Stimulated activated CD8-positive, alpha-beta memory T cell treated with anti-CD3 and anti-CD28 coated beads, Interleukin-15, amount 100 ng/mL, for 1 hour (primary cell): ENCODE results near the gene TMEM120A.

Experiments
- DNase-seq: peaks from one replicate; pipeline ENCODE4 v3.0.0-alpha.2; 2020; ENCODE audit warnings: low read depth

Gene TMEM120A

DNA sequence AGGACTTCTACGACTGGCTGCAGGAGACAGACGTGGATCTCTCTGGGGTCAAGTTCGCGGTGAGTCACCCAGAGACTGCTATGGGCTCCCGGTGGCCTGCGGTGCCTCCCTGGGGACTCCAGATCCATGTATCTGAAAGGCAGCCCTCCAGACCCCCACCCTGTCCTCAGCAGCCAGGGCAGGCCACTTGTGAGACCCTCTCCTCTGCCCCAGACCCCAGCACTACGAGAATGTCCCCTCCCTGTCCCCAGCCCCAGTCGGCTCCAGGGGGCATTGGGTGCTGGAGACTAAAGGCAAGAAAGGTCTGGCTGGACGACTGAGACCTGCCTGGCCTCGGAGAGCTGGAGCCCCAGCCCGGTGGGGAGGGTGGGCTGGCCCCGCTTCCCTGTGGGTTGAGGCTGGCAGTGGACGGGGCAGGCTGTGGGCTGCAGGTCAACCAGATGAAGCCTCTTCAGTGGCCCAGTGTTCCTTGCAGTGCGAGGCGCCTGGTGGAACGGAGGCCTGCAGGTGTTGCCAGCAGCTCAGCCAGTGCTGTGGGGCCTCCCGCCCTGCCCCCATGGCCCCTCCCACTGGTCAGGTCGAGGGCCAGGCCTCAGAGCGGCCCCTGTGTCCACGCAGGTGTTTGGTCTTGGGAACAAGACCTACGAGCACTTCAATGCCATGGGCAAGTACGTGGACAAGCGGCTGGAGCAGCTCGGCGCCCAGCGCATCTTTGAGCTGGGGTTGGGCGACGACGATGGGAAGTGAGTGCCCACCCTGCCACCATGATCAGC, 13.8 kb downstream of the TMEM120A start:
- DNase-seq, result no peak

DNA sequence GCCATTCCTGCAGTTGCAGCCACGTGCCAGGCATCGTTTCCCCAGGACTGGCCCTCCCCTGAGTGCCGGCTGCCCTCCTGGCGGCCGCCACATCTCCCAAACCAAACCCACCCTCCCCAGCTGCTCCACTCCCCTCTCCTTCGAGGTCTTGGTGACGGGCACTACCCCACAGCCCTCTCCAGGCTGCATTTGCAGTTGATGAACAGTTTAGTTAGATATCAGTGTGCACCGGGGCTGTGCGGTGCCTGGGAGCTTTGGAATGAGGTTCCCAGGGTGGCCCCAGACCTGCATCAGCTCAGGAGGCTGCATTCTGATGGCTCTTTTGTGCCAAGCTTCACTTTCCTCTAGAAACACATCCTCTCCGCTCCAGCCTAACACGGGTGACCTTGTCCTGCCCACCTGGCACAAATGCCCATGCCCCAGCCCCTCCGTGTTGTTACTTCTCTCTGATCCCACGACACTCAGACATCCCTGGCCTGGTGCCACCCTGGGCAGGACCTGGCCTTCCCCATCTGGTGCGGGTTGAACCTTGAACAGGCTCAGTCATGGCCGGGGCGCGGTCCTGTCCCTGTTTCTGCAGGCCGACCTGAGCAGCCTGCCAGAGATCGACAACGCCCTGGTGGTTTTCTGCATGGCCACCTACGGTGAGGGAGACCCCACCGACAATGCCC, 14.5 kb downstream of the TMEM120A start:
- no peak for DNase-seq

DNA sequence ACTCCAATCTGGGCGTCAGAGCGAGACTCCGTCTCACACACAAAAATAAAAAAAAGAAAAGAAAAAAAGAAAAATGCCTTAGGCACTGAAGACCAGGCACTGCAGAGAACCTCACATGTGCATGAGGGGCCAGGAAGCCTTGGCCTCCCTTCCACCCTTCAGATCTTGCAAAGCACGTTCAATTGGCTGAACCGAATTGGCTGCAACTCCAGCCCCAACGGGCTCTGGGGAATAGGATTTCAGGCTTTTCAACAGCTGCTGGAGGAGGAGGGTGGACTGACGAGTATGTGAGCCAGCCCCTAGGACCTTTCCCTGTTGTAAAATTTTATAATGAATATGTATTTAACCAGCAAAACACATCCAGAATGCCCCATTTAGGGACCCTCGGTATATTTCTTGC, 16.7 kb downstream of the TMEM120A start:
- DNase-seq, result no peak

DNA sequence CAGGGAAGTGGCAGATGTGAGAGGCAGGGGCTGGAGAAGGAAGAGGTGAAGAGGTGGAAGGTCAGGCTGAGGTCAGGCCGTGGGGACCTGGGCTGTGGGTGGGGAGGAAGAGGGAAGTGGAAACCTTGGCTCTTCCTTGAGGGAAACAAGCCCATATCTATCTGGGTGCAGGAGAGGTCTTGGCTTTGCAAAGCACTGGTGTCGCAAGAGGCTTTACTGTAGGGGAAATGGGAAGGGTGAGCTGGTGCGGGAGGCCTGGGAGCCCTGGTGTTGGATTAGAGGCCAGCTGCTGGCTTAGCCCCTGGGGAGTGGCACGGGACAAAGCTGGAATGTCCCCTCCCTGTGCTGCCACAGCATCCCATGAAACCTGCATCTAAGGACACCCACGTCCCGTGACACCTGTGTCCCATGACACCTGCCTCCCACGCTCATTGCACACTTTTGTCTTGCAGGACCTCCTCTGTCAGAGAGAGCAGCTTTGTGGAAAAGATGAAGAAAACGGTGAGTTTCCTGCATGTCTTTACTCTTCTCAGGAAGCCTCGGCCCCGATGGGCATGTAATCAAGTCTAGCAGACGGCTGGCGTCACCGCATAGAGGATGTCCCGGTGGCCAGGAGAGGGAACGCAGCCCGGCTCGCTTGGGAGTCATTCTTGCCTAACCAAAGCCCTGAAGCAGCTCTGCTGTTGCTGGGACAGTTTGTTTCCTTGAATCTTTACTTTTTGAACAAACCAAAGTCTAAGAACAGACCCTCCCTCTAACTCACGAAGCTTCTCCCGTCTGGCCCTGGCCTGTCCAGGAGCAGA, 22.2 kb downstream of the TMEM120A start:
- DNase-seq, result no peak

DNA sequence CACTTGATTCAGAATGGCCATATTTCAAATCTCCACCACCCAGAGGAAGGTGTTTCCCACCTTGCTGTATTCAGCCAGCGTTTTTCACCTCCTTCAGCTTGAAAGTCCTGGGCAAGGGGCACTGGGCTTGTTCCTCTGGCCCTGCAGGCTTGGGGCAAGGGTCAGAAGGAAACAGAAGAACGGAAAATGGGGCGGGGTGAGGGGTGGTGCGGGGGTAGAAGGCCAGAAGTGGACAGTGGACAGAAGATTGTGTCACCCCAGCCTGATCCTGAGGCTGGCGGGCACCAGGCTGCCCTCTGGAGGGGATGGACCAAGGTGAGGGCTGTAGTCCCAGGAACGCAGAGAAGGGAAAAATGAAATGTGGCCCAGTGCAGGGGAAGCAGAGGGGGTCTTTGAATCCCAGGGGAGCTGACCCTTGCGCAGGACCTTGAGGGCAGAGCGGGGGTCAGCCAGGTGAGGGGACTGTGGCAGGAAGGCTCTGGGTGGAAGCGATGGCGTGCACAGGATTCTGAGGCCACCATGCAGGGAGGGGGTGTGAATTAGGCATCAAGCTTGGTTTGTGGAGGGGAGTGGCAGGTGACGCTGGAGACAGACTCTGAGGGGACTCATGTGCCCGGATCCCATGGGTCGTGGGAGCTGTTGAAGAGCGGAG, 23.0 kb downstream of the TMEM120A start:
- DNase-seq, result no peak

DNA sequence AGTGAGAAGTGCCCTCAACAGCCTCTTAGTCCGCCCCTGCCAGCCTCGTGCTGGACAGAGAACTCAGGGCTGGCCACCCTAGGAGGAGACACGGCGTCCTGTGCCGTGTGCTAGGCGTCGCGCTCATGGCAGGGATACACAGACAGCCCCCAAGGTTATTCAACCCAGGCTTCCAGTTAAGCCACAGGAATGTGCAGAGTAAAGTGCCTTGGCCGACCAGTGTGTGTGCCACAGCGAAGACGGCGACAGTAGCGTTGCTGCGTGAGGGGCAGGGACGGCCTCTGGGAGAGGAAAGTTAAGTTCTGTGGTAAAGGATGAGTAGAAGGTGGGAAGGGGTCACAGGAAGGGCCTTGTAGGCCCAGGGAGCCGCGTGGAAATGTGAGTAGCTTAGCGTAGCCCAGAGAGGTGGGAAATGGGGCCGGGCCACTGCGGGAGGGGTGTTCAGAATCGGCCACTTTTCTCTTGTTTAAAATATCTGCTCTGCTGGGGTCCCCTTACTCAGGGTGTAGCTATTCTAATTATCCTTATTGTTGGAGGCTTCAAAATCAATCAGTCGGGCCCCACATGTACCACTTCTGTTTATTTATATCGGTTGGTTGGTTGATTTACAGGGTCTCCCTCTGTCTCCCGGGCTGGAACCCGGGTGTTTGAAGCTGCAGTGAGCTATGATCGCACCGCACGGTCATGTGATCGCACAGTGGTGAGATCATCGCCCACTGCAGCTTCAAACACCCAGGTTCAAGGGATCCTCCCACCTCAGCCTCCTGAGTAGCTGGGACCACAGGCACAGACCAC, 24.5 kb downstream of the TMEM120A start:
- no peak for DNase-seq

DNA sequence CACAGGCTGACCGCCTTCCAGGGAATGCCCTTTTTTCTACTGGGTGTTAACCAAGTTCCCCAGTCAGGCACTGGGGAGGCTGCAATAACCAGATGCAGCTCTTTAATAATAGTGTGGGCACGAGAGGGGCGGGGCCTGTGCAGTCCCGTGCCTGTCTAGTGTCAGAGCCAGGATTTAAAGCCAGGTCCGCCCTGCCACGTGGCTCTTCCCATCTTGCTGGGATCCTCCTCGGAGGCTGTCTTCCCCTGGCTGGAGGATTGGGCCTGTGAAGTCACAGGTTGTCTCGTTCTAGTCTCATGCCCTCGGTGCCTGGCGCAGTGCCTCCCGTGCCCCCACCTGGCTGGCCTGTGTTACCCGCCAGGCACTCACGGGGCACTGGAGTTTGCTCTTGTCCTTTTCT, 25.2 kb downstream of the TMEM120A start:
- no peak for DNase-seq

DNA sequence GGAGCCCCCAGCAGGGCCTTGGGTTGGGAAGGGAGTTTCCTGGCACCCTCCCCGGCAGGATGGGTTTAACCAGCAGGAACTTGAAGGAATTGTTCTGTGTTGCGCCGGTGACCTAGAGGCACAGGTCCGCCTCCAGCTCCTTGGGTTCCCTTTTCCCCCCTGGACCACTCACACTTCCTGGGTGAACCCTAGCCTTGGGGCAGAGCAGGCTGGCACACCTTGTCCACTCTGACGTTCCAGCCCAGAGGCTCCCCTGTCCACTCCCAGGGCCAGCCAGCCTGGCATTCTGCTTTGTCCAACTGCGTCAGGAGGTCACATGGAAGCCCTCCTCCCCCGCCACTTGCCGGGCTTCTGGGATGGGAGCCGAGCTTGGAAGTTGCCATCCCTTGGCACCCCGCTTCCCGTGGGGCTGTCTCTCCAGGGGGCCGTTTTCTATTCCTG, 25.8 kb downstream of the TMEM120A start:
- no peak for DNase-seq

DNA sequence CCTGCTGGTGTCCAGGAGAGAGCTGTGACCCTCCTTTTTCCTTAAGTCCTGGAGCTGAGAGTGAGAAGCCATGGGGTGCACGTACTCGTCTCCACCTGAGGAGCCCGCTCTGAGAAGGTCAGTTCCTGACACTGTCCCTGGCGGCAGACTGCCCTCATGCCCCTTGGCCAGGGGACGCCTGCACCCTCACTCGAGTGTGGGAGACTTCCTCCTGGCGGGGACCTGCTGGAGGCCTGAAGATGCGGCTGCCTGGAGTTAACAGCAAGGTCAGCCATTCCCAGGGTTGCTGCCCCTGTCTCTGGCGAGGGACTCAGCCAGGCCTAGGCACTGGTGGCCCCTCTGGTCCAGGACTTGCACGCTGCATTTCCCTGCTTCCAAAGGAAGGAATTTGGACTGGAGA, 26.4 kb downstream of the TMEM120A start:
- DNase-seq, result no peak

DNA sequence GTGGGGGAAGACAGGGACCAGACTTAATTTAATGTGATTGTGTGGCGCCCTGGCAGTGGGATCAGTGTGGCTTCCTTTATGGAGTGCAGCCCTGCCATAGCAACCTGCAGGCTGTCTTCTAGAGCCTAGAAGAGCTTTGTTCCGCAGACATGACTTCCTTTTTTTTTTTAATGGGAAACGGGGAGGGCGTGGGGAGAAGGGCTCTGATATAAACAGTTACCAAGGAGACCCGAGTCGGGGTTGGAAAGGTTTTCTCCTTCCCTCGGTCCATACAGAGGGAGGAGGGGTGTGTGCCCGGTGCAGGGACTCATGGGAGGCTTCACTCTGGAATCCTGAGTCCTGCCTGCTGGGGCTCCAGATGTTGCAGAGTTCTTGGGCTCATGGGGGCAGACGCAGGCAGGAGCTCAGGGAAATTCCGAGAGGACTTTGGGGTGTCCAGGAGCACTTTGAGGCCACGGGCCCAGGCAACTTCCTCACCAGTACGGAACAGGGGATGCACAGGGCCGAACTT, 26.9 kb downstream of the TMEM120A start:
- no peak for DNase-seq

DNA sequence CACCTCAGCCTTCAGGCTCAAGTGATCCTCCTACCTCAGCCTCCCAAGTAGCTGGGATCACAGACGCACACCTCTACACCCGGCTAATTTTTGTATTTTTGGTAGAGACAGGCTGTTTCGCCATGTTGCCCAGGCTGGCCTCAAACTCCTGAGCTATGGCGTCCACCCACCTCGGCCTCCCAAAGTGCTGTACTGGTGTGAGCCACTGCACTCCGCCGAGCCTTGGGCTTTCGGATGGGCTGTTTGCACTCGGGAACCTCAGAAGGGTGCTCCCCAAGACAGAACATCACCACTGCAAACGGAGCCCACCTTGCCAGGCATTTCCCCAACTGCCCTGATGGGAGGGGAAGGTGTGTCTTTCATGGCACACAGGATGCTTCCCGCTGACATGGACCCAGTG, 27.3 kb downstream of the TMEM120A start:
- DNase-seq, result no peak

DNA sequence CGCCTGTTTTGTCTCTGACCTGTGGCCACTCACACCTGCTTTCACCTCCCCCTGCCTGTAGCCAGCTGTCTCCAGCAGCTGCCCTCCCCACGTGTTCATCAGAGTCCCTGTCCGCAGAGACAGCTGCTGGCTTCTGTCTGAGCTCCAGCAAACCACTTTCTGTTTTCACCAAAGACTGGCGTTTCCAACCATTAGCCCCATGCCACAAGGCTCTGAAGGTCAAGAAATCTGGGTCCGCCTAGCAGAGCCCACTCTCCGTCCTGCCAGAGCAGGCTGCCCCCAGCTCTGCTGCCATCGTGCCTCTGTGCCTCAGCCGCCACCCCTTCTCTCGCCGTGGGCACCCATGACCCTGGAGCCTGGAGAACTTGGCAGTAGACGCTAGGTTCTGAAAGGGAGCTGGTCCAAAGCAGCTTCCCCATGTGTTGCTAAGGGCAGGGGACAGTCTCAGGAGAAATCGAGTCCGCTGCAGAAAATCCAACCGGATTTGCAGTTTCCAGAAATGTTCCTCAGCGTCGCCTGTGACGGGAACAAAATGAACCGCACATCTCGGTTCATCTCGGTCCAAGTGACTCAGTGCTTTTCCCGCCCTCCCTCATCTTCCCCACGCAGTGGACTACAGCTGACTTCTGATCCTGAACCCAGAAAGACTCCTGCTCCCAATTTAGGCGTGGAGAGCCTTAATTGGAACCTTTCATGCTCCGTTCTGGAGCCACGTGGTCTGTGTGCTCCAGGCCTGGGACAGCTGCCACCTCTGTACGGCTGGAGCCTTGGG, 28.0 kb downstream of the TMEM120A start:
- no peak for DNase-seq

DNA sequence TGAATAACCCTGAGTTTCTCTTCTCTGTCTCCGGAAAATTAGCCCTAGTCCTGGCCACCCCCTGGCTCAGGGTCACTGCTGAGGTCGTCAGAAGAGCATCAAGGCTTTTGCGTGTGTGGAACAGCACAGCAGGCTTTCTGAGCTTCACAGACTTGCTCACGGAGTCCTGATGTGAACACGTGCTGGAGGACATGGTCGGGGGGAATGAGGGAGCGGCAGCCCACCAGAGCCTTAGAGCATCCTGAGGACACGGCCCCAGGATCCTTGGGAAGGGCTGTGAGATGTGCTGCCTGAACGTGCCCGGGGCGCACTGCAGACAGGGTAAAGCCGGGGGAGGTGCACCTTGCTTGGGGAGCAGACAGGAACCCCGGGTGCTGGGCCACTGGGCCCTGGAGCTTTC, 28.8 kb downstream of the TMEM120A start:
- DNase-seq, result no peak

DNA sequence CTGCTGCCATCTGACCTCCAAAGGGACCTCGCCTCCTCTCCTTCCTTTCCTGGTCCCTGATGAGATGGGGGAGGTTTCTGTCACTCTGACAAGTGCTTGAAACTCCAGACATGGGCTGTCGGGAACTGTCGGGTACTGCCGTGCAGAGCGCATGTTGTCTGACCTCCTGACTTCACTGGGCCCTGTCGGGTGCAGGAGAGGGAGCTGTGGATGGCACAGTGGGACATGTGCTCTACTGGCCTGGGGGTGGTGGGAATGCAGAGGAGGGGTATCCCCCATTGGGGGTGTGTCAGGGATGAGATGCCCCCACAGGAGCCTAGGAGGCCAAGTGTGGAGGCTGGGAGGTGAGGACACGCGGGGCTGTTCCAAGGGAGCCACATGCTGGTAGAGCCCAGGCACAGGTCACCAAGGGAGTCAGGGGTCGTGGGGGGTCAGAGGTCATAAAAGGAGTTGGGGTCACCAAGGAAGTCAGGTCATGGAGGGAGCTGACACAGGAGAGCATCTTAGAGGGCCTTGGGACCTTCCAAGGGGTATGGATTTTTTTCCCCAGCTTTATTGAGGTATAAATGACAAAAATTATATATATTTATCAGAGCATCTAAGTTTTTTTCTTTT, 30.9 kb downstream of the TMEM120A start:
- no peak for DNase-seq

DNA sequence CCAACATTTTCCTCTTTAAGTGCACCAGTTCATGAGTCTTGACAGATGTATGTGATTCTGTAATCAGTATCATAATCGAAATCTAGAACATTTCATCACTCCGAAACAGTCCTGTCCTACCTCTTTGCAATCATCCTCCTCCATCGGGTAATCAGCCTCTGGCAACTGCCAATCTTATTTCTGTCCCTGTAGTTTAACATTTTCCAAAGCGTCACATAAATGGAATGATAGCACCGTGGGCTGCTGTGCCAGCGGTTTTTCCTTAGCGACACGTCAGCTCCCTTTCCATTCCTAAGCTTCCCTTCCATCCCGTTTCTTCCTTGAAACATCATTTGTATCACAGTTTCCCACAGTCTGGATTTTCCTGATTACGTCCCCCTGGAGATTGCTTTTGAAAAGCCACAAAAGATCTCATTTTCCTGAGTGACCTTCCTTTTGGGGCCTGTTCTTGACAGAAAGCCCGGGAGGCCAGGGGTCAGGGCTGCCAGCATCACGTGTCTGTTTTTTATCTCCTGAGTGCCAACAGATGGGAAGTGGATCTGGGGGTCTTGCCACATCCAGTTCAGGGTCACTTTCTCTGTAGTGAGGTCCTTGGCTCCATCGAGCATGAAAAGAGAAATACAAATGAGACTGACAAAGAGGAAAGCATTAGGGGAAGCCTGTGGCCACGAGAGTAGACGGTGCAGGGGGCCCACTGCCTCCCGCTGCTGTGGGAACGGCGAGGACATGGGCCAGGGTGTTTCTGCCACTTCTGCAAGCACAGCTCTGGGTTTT, 31.6 kb downstream of the TMEM120A start:
- DNase-seq, result no peak

DNA sequence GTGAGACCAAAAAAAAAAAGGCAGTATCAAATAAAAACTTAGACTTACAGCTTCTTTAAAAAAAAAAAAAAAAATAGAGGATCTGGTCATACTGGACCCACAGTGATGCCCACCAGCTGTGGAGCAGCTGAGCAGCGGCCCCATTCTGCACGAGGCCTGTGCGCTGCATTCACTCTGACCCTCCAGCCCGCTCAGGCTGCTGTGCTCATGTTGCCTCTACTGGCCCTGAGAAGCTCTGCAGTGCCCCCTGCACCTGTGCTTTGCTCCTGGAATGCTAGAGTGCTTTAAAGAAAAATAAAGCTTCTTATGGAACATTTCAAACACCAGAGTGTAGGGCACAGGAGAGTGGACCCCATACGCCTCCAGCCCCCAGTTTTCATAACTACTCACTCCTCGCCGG, 33.2 kb downstream of the TMEM120A start:
- no peak for DNase-seq

DNA sequence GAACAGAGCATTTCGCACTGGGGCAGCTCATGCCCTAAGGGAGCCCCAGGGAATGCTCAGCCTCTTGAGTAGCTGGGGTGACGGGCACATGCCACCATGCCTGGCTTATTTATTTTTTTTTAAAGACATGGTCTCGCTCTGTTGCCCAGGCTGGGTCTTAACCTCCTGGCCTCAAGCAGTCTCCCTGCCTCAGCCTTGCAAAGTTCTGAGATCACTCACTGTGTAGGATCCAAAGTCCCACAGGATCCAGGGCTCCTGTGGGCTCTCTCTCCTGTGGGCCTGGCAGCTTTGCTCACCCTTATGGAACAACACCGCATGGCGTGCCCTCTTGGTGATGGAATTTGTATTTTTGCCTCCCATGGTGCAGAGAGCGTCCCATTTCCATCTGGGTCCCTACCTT, 34.0 kb downstream of the TMEM120A start:
- no peak for DNase-seq

DNA sequence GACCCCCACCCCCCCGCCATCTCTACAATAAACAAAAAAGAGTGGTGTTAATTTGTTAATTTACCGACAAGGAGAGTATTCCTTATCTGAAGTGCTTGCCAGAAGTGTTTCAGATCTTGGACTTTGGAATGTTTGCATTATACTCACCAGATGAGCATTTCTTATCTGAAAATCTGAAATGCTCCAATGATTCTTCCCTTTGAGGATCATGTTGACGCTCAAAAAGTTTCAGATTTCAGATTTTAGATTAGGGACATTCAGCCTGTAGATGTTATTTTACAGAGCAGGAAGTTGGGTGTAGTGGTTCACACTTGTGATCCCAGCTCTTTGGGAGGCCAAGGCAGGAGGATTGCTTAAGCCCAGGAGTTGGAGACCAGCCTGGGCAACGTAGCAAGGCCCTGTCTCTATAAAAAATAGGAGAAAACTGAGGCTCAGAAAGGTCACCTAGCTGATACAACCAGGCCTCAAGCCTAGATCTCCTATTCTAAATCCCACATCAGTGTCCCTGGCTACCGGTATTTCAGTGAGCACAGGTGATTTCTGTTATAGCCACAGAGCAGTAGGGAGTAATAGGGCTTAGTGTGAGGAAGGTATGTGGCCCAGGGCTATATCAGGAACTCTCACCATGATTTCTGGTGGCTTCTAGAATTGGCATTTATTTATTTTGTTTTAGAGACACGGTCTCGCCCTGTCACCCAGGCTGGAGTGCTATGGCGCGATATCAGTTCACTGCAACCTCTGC, 35.4 kb downstream of the TMEM120A start:
- no peak for DNase-seq
